NCI-H2227 (cell line): ENCODE data around the gene ZNF609.

Source experiments
- DNase-seq: peaks from one replicate; lab custom pipeline; 2025; ENCODE audit not compliant: unreplicated experiment; lab: John Stamatoyannopoulos, UW

The ZNF609 gene

DNA sequence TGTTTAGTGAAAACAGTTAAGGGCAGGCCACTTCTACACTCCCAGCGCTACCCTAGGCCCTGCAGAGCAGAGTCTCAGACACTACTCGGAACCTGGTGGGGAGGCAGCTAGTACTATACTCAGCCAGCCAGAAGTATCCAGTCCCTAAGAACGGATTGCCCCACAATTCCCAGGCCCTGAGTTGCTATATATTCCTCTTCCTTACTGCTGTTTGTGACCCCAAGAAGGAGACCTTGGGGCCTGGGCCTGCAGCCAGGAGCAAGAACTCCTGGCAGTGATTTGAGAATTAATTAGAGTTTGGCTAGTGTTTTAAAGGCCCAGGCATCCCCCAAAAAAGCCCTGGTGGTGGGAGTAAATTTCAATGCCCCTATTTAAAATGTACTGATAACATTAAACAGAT lies 227.3 kb downstream of the ZNF609 start:
- DNase-seq, result no peak

DNA sequence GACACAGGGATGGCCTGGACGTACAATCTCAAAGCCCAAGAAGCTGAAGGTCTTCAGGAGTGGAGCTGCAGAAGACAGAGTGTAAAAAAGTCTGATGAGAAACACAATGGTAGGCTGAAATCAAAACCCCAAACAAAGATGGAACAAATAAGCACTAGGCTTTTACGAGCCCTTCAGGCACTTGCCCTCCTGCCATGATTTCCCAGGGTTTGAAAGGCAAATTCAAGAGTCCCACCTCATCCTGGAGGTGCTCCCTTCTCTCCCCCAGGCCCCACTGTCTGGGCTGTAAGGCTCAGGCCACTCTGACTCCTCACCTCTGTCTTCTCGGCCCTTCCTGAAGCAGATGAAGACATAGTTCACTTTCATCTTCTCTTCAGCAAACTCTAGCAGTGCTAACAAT lies 228.4 kb downstream of the ZNF609 start:
- DNase-seq, result no peak

DNA sequence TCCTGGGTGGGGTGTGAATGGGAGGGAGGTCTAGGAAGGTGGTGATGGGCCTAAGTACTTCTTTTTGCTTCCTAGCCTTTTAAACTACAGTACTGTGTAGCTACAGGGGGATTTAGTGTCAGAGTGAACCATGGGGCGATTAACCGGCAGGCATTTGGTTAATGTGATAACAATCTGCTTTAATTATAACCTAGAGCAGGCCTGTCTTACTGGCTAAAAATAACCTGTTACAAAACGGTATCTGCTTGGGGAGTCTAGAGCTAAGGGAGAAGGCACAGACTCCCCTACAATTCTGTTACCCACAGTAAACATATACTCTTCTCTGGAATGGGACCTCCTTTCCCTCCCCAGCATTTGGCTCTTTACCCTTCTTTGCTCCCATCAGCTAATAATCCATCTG lies 229.6 kb downstream of the ZNF609 start:
- DNase-seq, result no peak

DNA sequence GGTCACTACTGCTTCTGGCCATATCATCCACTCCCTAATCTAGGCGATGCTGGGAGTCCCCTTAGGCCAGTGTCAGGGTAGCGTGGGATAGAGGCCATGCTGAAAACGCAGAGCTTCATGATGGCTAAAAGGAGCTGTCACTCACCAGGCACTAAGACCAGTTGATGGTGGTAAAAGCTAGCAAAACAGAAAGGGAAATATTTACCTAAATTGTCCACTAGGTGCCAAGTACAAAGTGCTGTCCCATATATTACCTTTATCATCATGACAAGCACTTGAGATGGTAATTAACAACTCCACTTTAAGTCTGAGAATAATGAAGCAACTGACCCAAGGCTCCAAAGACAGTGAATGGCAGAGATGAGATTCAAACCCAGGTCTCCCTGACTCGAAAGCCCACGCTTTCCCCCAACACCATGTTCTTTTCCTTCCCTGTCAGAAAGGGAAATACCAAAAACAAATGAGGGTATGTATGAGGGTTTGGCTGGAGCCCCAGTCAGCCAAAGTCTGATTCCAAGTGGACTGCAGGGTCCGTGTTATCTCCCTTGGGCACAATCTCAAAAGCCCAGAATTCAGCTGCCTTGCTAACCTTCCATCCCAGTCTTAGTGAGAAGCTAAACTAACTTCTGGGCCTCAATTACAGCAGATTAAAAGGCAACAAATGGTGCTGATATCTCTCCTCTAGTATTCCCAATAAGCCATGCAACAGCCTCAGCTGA lies 230.4 kb downstream of the ZNF609 start:
- DNase-seq, result peak; percentile 8

DNA sequence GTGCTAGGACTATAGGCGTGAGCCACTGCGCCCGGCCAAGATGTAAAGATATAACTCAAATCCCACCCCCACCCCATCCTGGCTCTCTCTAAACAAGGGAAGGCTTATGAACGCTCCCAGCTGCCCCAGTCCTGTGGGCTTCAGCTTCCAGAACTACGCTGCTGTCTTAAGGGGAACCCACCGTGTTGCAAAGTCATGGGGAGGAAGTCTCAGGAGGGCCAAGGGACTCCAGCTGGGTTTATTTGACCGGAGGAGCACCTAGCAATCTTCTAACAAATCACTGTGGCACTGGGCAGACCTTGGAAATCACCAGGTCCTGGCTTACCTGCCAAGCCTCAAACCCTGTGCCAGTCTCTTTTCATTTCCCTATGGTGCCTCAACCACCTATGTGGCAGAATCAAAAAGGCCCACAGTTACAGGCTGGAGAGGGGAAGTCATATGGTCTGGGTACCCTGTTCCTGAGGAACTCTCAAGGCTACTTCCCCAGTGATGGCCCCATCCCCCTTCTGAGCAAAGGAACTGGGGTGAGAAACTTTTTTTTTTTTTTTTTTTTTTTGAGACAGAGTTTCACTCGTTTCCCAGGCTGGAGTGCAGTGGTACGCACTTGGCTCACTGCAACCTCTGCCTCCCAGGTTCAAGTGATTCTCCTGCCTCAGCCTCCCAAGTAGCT lies 231.7 kb downstream of the ZNF609 start:
- no peak for DNase-seq

DNA sequence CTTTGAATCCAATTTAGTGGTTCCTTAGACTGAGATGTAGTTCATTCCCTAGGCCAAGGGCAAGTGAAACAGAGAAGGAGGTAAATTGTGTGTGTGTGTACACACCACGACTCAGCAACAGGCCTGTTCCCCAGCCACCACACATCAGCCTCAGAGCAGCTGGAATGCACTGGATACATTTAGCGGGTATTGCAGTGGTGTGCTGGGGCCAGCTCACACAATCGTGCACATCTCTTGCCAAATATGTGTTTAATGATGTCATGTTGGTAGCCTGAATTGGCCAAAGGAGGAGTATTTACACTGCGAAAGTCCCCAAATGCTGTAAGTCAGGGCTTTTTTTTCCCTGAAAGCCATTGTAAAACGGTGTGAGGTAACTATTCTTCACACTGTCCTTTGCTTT lies 232.8 kb downstream of the ZNF609 start:
- DNase-seq, result no peak

DNA sequence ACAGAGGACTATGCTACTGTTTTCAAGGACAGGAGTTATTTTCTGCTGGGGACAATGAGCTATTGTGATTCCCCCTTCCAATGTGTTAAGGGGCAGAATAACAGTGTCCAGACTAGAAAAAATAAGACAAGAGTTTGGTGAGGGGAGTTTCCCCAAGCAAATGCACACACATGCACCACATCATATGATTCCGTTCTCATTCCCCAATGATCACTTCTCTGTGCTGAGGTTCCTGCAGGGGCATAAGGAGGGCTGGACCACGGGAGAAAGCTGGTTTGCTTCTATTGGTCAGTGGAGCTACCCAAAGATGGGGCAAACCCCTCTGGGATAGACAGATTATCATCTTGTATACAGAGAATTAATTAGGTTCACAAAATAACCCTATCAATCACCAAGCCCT lies 234.4 kb downstream of the ZNF609 start:
- DNase-seq, result peak; percentile 39

DNA sequence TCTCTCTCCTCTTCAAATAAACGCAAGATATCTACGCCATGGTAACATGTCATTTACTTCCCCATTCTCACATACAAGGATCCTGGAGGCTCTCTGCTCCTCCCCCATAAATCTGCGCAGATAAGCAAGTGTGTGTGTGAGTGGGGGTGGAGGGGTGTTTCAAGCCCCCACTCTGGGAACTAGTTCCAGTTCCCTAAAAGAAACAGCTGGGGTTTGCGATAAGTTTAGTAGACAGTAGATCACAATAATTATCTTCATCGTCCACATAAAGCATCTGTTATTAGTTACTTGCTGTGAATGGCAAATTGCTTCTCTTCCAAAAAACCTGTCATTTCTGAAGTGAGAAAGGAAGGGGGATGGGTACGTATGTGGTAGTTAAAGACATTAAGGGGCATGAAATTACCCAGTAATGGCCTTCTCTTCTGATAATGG lies 235.2 kb downstream of the ZNF609 start:
- peak; percentile 90 for DNase-seq

DNA sequence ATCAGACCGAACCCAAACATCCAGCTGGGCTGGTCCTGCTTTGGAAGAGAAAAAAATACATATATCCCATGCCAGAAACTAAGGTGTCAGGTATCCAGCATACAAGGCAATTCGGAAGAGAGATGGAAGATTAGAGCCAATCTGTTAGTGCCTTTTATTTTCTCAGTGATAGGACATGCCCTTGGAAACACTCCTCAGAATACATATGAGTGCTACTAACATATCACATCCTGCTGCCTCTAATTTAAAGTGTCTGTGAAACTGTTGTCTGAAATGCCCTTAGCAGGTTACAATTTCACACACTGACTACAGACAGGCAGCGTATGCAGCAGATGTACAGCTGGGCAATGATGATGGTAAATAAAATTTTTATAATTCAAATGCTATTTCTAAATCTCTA lies 236.1 kb downstream of the ZNF609 start:
- no peak for DNase-seq

DNA sequence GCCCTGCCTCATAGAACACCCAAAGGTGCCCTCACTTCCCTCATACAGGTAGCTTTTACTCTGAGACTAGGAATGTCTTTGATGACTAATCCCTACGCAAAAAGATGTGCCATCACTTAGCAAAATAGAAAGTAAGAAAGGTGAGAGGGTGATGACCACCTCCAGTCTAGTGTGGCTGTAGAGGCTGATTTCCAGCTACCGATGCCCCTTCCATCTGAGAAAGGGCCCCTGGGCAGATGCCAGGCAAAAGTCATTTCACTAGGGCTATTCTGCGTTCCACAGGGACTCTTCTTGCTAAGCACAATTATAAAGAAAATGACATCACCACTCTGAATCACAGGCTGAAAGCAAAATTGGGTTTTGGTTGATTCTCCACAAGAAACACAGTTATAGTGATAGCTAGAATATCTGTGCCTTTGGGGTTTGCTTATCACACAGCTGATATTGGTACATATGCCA lies 237.6 kb downstream of the ZNF609 start:
- no peak for DNase-seq

DNA sequence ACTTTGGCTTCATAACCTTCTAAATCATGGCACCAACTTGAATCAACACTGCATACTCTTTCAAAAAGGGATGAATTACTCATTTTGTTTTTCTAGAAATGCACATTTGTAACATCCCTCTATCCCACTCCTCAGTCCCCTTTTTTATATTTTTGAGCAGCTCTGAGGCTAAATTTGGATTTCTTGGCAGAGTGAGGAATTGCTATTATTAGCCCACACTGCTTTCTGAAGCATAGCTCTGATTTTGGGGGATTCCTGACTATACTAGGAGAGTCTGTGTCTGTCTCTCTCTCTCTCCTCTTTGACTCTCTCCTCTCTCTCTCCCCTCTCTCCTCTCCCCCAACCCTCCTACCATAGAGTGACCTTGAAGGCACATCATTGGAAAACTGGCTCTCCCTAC lies 238.4 kb downstream of the ZNF609 start:
- DNase-seq, result no peak

DNA sequence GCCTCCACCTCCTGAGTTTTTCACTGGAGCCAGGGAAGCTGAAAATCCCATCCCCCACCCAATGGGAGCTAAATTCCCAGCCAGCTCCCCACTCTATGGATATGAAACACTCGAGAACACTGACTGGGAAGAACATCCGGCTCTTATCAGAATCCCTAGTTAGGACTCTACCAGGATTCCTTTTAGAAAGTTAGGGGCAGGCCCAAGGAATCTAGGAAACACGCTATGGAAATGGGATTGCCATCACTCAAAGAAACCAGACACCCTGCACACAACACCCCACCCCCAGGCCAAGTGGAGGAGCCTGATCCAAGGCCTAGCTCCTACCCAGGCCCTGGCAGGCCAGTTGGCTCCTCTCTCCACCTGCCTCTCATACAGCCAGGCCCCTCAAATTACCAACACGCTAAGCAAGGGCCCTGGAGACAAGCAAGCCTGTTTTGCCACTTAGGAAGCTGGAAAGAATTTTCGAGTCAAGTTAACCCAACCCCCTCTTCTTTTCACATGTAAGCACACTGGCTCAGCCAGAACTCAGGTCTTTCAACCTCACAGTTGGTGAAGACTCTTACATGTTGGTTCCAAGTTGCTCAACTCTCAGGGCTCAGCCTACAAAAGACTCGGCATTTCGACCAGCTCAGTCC lies 239.5 kb downstream of the ZNF609 start:
- peak; percentile 33 for DNase-seq

DNA sequence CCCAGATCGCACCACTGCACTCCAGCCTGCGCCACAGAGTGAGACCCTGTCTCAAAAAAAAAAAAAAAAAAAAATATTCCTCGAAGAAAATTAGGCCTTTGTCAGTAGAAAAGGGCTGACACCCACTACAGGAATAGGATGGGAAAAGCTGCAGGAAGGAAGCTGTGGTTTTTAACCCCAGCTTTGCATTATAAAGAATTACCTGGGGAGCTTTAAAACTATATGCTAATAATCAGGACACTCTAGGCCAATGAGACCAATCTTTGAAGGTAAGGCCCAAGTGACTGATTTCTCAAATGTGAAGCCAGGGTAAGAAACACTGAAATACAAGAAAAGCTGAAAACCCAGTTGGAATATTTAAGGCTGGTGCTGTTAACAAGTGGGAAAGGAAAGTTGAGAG lies 240.7 kb downstream of the ZNF609 start:
- DNase-seq, result no peak

DNA sequence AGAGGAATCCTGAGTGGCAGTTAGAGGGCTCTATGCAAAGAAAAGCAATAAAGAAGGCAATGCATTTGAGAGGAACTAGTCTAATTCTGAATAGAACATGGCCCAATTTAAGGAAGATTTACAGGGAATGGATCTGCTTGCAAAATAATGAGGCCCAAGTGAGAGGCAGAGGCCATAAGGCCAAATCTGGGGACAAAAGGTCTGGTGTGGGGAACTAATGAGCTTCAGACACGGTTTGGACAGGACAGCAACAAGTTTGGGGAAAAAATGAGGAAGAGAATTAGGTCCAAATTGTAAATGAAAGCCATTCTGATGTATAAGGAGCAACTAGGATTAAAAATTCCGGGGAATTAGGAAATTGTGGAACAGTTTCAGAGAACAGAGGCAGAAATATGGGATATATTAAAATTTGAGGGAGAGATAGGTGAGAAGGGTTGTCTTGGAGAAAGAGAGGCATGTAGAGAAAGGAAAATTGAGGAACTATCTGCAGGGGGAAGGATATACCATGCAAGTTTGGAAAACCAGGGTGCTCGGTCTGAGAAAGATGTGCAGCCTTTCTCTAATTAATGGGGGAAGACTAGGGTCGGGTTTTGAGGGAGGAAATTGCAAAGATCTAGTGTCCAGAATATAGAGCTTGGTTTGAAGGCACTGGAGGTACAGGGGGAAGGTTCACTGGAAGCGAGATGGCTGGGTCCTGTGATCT lies 241.3 kb downstream of the ZNF609 start:
- no peak for DNase-seq

DNA sequence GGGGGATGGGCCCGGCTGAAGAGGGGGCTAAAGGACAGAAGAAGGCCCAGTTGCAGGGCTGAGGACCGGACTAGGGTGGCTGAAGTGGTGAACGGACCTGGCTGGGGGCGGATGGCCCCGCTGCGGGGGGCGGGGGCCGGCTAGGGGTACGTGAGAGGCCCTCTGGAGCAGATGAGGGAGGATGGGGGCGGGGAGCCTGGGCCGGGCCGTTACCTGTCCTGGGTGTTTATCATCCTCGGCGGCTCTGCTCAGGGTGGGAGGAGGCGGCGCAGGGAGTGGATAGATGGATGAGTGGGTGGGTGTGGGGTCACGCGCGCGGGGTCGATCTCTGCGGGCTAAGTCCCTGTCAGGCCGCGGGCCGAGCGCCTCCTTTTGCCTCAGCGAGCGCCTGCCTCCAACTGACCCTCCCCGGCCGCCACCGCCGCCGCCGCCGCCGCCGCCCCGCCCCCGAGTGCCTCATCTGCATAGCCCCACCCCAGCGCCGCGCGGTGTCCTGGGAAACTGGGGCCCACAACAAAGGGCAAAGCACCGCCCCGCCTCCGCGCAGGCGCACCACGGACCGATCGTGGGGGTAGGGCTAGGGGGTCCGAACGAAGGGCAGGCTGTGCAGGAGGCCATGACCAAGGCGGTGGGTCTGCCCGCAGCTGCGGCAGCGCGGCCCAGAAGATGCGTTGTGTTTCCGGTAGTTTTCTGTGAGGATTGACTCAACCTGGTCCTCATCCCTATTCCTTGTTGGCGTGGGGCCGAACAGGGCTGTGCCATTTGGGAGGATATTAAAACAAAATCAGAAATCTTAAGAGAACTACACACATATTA lies 242.6 kb downstream of the ZNF609 start:
- peak; percentile 94 for DNase-seq

DNA sequence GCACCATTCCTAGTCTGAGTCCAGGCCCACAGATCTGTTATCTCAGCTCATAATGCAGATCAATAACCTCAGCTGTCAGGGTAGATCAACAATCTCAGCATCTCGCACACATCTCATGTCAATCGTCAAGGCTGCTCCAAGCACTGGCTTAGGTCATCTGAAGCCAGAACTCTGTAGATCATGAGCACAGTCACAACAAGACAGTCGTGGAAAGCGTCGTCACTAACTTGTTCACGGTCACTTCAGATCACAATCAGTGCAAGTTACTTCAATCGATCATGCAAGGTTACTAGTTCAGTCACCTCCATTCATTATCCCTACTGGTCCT lies 243.2 kb downstream of the ZNF609 start:
- peak; percentile 24 for DNase-seq

DNA sequence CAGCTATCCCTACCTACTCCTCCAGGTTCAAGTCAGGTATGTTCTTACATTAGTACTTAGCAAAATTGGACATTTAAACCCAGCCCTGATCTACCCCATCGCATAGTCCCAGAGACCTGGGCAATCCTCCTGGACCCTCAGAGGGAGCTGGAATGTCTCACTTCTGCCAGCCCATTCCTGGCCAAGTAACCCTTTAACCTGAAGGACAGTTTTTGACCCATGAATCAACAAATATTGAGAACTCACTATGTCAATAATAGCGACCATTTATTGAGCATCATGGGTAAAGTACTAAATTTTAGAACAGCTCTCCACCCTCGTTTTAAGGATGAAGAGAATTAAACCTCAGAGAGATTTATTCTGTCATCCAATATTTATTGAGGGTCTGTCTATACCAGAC lies 244.6 kb downstream of the ZNF609 start:
- no peak for DNase-seq

DNA sequence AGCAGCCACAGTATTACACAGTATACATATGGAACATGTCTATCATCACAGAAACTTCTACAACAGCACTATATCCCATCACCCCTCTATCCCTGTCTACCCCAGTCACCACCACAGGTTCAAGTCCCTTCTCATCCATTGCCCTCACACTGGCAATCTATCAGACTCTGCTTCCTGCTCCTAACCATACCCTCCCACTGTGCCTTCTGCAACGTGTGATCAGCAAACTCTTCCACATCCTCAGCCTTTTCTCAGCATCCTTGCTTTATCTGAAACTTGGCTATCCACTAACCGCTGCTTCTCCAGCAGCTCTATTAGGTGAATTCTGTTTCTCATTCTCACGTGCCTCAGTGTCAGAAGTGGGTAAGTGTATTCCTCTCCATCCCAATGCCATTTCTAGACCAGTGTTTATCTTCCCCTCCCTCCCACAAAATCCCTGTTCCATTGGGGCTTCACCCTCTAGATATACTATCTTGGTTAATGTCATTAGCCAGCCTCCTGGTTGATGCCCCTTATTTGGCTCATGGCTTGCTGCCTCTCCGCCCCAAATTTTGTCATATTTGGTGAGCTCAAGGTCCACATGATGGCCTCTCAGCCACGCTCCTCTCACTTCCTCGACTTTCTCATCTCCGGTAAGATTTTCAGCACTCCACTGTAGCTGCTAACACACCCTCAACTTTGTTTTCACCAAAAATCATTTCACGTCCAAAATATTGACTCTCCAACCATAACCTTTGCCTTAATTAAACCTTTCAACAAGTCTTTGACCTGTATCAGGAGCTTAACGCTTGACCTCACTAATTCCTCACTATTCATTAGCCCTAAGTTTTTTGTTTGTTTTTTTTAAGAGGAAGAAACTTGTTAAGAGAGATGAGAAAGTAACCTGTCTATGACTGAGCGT lies 245.9 kb downstream of the ZNF609 start:
- DNase-seq, result no peak

DNA sequence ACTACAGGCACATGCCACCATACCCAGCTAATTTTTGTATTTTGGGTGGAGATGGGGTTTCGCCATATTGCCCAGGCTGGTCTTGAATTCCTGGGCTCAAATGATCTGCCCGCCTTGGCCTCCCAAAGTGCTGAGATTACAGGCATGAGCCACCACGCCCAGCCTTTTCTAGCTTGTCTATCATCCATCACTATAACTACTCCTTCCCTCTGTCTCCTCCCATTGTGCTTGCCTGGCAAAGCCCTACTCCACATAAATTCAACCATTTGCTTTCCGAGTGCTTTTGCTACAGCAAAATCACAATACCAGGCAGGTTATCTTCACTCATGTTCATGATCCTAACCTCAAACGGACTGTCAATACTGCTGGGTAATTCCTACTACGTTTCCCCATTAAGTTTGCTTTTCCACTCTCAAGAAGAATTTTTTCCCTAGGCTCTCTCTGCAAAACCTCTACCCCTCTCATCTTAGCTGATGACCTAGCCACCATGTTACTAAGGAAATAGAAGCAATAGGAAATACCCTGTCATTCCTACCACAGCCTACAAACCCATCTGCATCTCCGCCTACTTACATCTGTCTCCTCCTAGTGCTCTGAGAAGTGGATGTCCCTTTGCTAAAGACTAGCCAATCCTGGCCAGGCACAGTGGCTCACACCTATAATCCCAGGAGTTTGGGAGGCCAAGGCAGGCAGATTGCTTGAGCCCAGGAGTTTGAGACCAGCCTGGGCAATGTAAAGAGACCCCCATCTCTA lies 250.5 kb downstream of the ZNF609 start:
- no peak for DNase-seq
